CD8-positive, alpha-beta memory T cell (primary cell): ENCODE measurements around the gene OGFR. TPM values are rescaled to one million over a fixed set of nuclear protein-coding genes. Genes with fewer than 3 reads are reported as not detected.

Source experiments
- CTCF ChIA-PET: fragments of 350-600 bp; sonication (Branson Sonifier 250); formaldehyde crosslinking; loops from one replicate; lab custom pipeline; 2021; ENCODE audit warnings: antibody characterized with exemption; lab: Charles Lee
- POLR2A ChIA-PET: fragments of 350-600 bp; sonication (Branson Sonifier 250); formaldehyde crosslinking; loops from one replicate; lab custom pipeline; 2021; ENCODE audit warnings: antibody characterized with exemption; lab: Charles Lee
- DNase-seq, 5 donors: peaks; one replicate each; pipeline versions ENCODE4 v3.0.0 to v3.0.0-alpha.2; 2020 to 2022; ENCODE audit warnings: mixed read lengths in 1 of 5
- H3K27ac ChIP-seq: one replicate; pipeline ENCODE4 v1.7.0; 2013; ENCODE audit warnings: low read depth, mild to moderate bottlenecking, low read length, moderate library complexity
- H3K27me3 ChIP-seq: 2 replicates; pipeline ENCODE4 v1.7.0; 2013; ENCODE audit warnings: low read length, mild to moderate bottlenecking; ENCODE audit not compliant: insufficient read depth, poor library complexity, severe bottlenecking
- H3K36me3 ChIP-seq: 2 replicates; pipeline ENCODE4 v1.7.0; 2013; ENCODE audit warnings: mild to moderate bottlenecking, low read length, moderate library complexity; ENCODE audit not compliant: insufficient read depth
- H3K4me1 ChIP-seq: 2 replicates; pipeline ENCODE4 v1.7.0; 2013; ENCODE audit warnings: mild to moderate bottlenecking, low read length, moderate library complexity; ENCODE audit not compliant: insufficient read depth
- H3K4me3 ChIP-seq: 2 replicates; pipeline ENCODE4 v1.7.0; 2013; ENCODE audit warnings: mild to moderate bottlenecking, low read length
- H3K9me3 ChIP-seq: 2 replicates; pipeline ENCODE4 v1.7.0; 2013; ENCODE audit warnings: mild to moderate bottlenecking, low read length
- H3K27ac Mint-ChIP-seq, 8 donors: one replicate each; pipeline ENCODE4 v1.8.0; 2020 to 2021; ENCODE audit warnings: mixed read lengths in 8 of 8, mild to moderate bottlenecking in 6 of 8, inconsistent platforms in 3 of 8, moderate library complexity in 3 of 8
- H3K27me3 Mint-ChIP-seq, 2 donors: one replicate each; pipeline ENCODE4 v1.8.0; 2020 to 2021; ENCODE audit warnings: mixed read lengths in 2 of 2, mild to moderate bottlenecking in 1 of 2, moderate library complexity in 1 of 2
- H3K36me3 Mint-ChIP-seq, 3 donors: one replicate each; pipeline ENCODE4 v1.8.0; 2020 to 2021; ENCODE audit warnings: mixed read lengths in 3 of 3, inconsistent platforms in 1 of 3, mild to moderate bottlenecking in 1 of 3
- H3K4me1 Mint-ChIP-seq, 3 donors: one replicate each; pipeline ENCODE4 v1.8.0; 2020 to 2021; ENCODE audit warnings: mixed read lengths in 3 of 3, inconsistent platforms in 1 of 3, mild to moderate bottlenecking in 1 of 3
- H3K4me3 Mint-ChIP-seq, 7 donors: one replicate each; pipeline ENCODE4 v1.8.0; 2020 to 2021; ENCODE audit warnings: mixed read lengths in 7 of 7, mild to moderate bottlenecking in 6 of 7, moderate library complexity in 4 of 7, inconsistent platforms in 2 of 7
- H3K9me3 Mint-ChIP-seq, 5 donors: one replicate each; pipeline ENCODE4 v1.8.0; 2020 to 2022; ENCODE audit warnings: mixed read lengths in 5 of 5, mild to moderate bottlenecking in 3 of 5, moderate library complexity in 2 of 5, inconsistent platforms in 1 of 5
- polyA plus RNA-seq: library from polyadenylated mRNA; unstranded; fragments of 300-500 nt; fragmentation: Illumina TruSeq; gene quantifications from one replicate; pipeline ENCODE4 v1.2.3, GENCODE V29; 2021
- total RNA-seq, 2 experiments: library from RNA; stranded (reverse); gene quantifications; one replicate each; pipeline ENCODE4 v1.2.3, GENCODE V29; 2021

OGFR gene
- total and polyA plus RNA-seq, 3 experiments from 2014 or later = 45.7 to 64.2 (median 47.9) TPM

DNA sequence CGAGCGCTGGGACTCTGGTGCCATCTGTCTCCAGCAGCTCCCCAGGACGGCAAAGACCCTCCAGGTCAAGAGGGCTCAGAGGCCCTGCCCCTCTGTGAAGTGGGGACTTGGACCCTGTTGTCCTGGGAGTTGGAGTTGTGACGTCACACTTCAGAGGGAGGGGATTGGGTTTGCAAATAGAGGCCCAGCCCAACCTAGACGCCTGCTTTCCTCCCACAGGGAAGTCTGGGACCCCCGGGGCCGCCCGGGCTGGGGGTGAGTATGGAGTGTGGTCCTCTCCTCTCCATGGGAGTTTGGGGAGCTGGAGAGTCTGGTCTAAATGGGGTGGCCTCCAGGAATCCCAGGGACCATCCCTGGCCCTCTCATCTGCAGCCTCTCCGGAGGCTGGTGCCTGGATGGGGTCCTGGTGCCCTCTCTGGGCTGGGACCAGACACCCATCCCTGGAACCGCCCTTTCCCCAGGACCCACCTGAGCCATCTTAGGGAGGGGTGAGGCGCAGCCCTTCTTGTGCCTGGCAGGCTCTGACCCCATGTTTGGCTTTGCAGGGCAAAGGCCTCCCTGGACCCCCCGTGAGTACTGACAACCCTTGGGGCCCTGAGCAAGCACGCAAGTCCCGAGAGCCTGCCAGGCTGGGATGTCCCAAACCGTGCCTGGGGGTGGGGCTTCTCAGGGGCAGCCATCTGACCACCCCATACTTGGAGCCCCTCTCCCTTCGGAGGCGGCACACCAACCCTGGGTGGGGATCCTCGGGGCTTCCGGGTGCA, 16.5 kb downstream of the OGFR start:
- ChIA-PET POLR2A (no interaction called here), CTCF (interaction anchor here (1.5 kb wide), 1 partner anchor 13 kb away, joined by 5 read pairs; no protein-coding TSS in a partner anchor)
- Mint-ChIP-seq H3K9me3 (no peaks in the 10 kb centered on the region), H3K36me3 (no peaks in the 10 kb centered on the region), H3K27ac (no peak overlapping the region), H3K27me3 (peaks cover 7 to 14% of the 10 kb centered on the region in 2 donors), H3K4me1 (peaks cover 0 to 10% (median 1%) of the 10 kb centered on the region in 3 donors), H3K4me3 (no peak overlapping the region)
- peaks cover 10% of the 10 kb centered on the region for H3K4me1 ChIP-seq
- no peak for DNase-seq
- no peaks in the 10 kb centered on the region for H3K9me3 ChIP-seq
- H3K36me3 ChIP-seq = no peaks in the 10 kb centered on the region
- peaks cover 18% of the 10 kb centered on the region for H3K27me3 ChIP-seq
- no peak overlapping the region for H3K4me3 ChIP-seq
- no peak overlapping the region for H3K27ac ChIP-seq

GRCh38 chr20:62821726-62822210, 17.1 kb downstream of the OGFR start:
- CTCF ChIA-PET = no interaction called here

GRCh38 chr20:62822239-62822787, 17.7 kb downstream of the OGFR start:
- H3K27ac Mint-ChIP-seq = no peak overlapping the region
- H3K4me3 Mint-ChIP-seq = no peak overlapping the region
- no peak overlapping the region for H3K27ac ChIP-seq
- H3K27me3 ChIP-seq = peaks cover 14% of the 10 kb centered on the region
- H3K36me3 Mint-ChIP-seq = no peaks in the 10 kb centered on the region
- H3K36me3 ChIP-seq = no peaks in the 10 kb centered on the region
- ChIA-PET CTCF (interaction anchor here (1.3 kb wide), 1 partner anchor 10 kb away, joined by 3 read pairs; no protein-coding TSS in a partner anchor), POLR2A (no interaction called here)
- H3K4me3 ChIP-seq = no peak overlapping the region
- H3K9me3 Mint-ChIP-seq = no peaks in the 10 kb centered on the region
- H3K4me1 ChIP-seq = peaks cover 6% of the 10 kb centered on the region
- H3K27me3 Mint-ChIP-seq = peaks cover 7 to 11% of the 10 kb centered on the region in 2 donors
- H3K4me1 Mint-ChIP-seq = peaks cover 0 to 5% (median 0%) of the 10 kb centered on the region in 3 donors
- no peak for DNase-seq
- no peaks in the 10 kb centered on the region for H3K9me3 ChIP-seq

More at GRCh38 chr20:62821726-62822210, 17.1 kb downstream of the OGFR start:
- H3K36me3 ChIP-seq = no peaks in the 10 kb centered on the region
- Mint-ChIP-seq H3K4me3 (no peak overlapping the region), H3K4me1 (peaks cover 0 to 5% (median 0%) of the 10 kb centered on the region in 3 donors), H3K27ac (no peak overlapping the region), H3K36me3 (no peaks in the 10 kb centered on the region), H3K27me3 (peaks cover 7 to 11% of the 10 kb centered on the region in 2 donors), H3K9me3 (no peaks in the 10 kb centered on the region)
- H3K9me3 ChIP-seq = no peaks in the 10 kb centered on the region
- H3K4me3 ChIP-seq = no peak overlapping the region
- H3K4me1 ChIP-seq = peaks cover 6% of the 10 kb centered on the region
- H3K27me3 ChIP-seq = peaks cover 14% of the 10 kb centered on the region
- POLR2A ChIA-PET = no interaction called here
- no peak overlapping the region for H3K27ac ChIP-seq
- DNase-seq = no peak

- Histone ChIP-seq H3K4me3 (no peak overlapping the region), H3K27me3 (peaks cover 7% of the 10 kb centered on the region), H3K36me3 (no peaks in the 10 kb centered on the region), H3K27ac (no peak overlapping the region), H3K4me1 (peaks cover 6% of the 10 kb centered on the region), H3K9me3 (no peaks in the 10 kb centered on the region)
- CTCF ChIA-PET = interaction anchor here (1.3 kb wide), 1 partner anchor 10 kb away, joined by 3 read pairs; no protein-coding TSS in a partner anchor
- no peaks in the 10 kb centered on the region for H3K9me3 Mint-ChIP-seq
- peak overlapping the region in 1 of 7 donors; percentile 79 for H3K4me3 Mint-ChIP-seq
- peaks cover 0 to 5% (median 0%) of the 10 kb centered on the region in 3 donors for H3K4me1 Mint-ChIP-seq
- peak overlapping the region in 2 of 8 donors; percentile 60 to 61 for H3K27ac Mint-ChIP-seq
- DNase-seq = no peak
- H3K27me3 Mint-ChIP-seq = peaks cover 4 to 8% of the 10 kb centered on the region in 2 donors
- POLR2A ChIA-PET = no interaction called here
- no peaks in the 10 kb centered on the region for H3K36me3 Mint-ChIP-seq
Measured at GRCh38 chr20:62822788-62823651, 18.4 kb downstream of the OGFR start.

GRCh38 chr20:62823688-62824475, 19.2 kb downstream of the OGFR start:
- no peak overlapping the region for H3K4me3 Mint-ChIP-seq
- H3K9me3 Mint-ChIP-seq = no peaks in the 10 kb centered on the region
- H3K27me3 Mint-ChIP-seq = peaks cover 0 to 2% of the 10 kb centered on the region in 2 donors
- POLR2A ChIA-PET = no interaction called here
- H3K27ac Mint-ChIP-seq = no peak overlapping the region
- H3K4me3 ChIP-seq = no peak overlapping the region
- no peak overlapping the region for H3K27ac ChIP-seq
- peaks cover 0 to 5% (median 0%) of the 10 kb centered on the region in 3 donors for H3K4me1 Mint-ChIP-seq
- CTCF ChIA-PET = interaction anchor here (1.3 kb wide), 1 partner anchor 9 kb away, joined by 3 read pairs; no protein-coding TSS in a partner anchor
- DNase-seq = no peak
- H3K36me3 Mint-ChIP-seq = no peaks in the 10 kb centered on the region
- no peaks in the 10 kb centered on the region for H3K36me3 ChIP-seq
- peaks cover 6% of the 10 kb centered on the region for H3K4me1 ChIP-seq
- no peaks in the 10 kb centered on the region for H3K9me3 ChIP-seq
- H3K27me3 ChIP-seq = peaks cover 3% of the 10 kb centered on the region

GRCh38 chr20:62824476-62825332, 20.1 kb downstream of the OGFR start:
- Histone ChIP-seq H3K4me3 (no peak overlapping the region), H3K27ac (no peak overlapping the region), H3K36me3 (no peaks in the 10 kb centered on the region), H3K4me1 (peaks cover 6% of the 10 kb centered on the region), H3K27me3 (no peaks in the 10 kb centered on the region), H3K9me3 (no peaks in the 10 kb centered on the region)
- Mint-ChIP-seq H3K36me3 (no peaks in the 10 kb centered on the region), H3K4me3 (peak overlapping the region in 3 of 7 donors; percentile 23 to 63 (median 54)), H3K27ac (no peak overlapping the region), H3K27me3 (peaks cover 0 to 2% of the 10 kb centered on the region in 2 donors), H3K9me3 (no peaks in the 10 kb centered on the region), H3K4me1 (peaks cover 0 to 5% (median 0%) of the 10 kb centered on the region in 3 donors)
- CTCF ChIA-PET = no interaction called here
- POLR2A ChIA-PET = no interaction called here
- DNase-seq = peak in 3 of 5 donors; percentile 16 to 43 (median 27)
